ENCODE data around the gene RAVER1.

DNA sequence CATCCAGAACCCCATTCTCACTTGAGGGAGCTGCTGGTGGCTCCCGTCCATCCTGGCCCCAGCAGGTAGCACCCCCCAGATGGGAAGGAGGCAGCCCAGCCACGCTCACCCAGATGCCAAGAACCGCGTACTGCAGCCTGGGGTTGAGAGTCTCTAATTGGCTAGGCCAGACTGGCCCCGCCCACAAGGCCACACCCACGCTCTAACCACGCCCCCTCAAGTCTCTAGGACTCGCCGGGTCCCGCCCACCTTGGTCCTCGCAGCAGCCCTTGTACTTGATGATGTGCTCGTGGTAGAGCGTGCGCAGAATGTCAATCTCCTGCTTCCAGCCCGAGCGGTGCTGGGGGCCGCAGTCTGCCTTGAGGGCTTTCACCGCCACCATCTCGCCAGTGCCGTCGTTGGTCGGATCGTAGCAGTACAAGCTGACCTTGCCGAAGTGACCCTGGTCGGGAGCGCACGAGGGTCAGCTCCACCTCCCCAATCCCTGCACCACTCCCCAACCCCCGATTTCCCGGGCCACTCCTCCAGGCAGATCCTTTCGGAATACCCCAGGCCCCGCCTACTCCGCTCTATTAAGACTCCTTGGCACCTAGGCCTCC, 20.6 kb upstream of the RAVER1 start:
- TF ChIP-seq, protein P1, sequence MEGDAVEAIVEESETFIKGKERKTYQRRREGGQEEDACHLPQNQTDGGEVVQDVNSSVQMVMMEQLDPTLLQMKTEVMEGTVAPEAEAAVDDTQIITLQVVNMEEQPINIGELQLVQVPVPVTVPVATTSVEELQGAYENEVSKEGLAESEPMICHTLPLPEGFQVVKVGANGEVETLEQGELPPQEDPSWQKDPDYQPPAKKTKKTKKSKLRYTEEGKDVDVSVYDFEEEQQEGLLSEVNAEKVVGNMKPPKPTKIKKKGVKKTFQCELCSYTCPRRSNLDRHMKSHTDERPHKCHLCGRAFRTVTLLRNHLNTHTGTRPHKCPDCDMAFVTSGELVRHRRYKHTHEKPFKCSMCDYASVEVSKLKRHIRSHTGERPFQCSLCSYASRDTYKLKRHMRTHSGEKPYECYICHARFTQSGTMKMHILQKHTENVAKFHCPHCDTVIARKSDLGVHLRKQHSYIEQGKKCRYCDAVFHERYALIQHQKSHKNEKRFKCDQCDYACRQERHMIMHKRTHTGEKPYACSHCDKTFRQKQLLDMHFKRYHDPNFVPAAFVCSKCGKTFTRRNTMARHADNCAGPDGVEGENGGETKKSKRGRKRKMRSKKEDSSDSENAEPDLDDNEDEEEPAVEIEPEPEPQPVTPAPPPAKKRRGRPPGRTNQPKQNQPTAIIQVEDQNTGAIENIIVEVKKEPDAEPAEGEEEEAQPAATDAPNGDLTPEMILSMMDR (conservative IDR thresholded peaks at IDR 0.05 in 1 of 2, IDR thresholded peaks at IDR 0.05 in 1 of 2; ENCODE audit: low read depth in 1 of 2, low read length in 2 of 2), result no peak
- no peak for TF ChIP-seq EZH2 (IDR thresholded peaks at IDR 0.05; ENCODE audit: low read length, missing control alignments)
